Right atrium auricular region (tissue), 2 donors: ENCODE data around the gene EVI5. TPM values are rescaled to one million over a fixed set of nuclear protein-coding genes. Genes with fewer than 3 reads are reported as not detected.
"Not testable (repeated sequence)": the region's sequence is repeated elsewhere in the genome, so short reads cannot be mapped to it uniquely, and the experiment has no call there.

Experiments used
- DNase-seq: peaks from one replicate; pipeline ENCODE4 v3.0.0-alpha.2; 2019; ENCODE audit warnings: low spot score
- H3K27ac ChIP-seq, 2 donors: fragments of 200-600 bp; sonication (generic); 1 replicate in 1 of 2; 2 replicates in 1 of 2; pipeline ENCODE4 v1.5.1; 2016 to 2019
- H3K27me3 ChIP-seq, 2 donors: fragments of 200-600 bp; sonication (generic); one replicate each; pipeline versions ENCODE4 v1.5.1 to v1.6.0; 2017 to 2019
- H3K36me3 ChIP-seq: fragments of 200-600 bp; sonication (generic); one replicate; pipeline ENCODE4 v1.5.1; 2016
- H3K4me1 ChIP-seq, 2 donors: fragments of 200-600 bp; sonication (generic); one replicate each; pipeline versions ENCODE4 v1.5.1 to v1.6.0; 2017 to 2019
- H3K4me3 ChIP-seq, 2 donors: fragments of 200-600 bp; sonication (generic); 1 replicate in 1 of 2; 2 replicates in 1 of 2; pipeline ENCODE4 v1.5.1; 2017 to 2019; ENCODE audit warnings: mild to moderate bottlenecking in 1 of 2, moderate library complexity in 1 of 2
- H3K9me3 ChIP-seq, 2 donors: fragments of 200-600 bp; sonication (generic); one replicate each; pipeline ENCODE4 v1.5.1; 2019
- total RNA-seq, 2 donors: library from RNA; depleted of rRNA; stranded (reverse); fragments of >200 nt; gene quantifications; one replicate each; pipeline ENCODE4 v1.1.0, GENCODE V29; 2016
- TF ChIP-seq, protein P1 (sequence below), 2 donors: fragments of 200-600 bp; sonication (generic); IDR thresholded peaks; one replicate each; pipeline ENCODE4 v1.5.1; 2019; ENCODE audit warnings: antibody characterized with exemption in 2 of 2

Gene EVI5
- total RNA-seq, 2 donors from 2014 or later, result 26.4 to 41.9 TPM

DNA sequence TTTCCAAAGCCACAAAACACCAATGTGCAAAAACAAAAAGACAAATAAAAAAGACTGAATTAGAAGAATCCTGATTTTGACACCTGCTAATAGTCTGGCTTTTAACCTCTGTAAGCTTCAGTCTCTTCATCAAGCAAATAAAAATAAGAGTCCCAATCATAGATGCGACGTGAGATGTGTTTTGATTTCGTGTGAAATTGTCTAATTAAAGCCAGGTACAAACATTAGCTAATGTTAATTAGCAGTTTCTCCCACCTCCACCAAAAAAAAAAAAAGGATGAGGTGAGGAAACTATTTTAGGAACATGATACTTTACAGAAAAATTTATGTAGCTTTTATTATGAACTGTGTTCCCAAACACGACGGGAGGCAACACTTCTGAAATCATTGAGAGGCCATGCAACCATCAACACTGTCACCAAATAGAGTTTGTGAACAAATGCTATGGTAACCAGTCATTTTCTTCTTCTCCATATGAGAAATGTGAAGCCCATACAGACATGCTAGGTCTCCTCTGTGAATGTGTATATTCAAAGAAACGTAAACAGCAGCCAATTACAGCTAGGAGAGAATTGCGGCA lies 6.7 kb upstream of the EVI5 start:
- peak overlapping the region in 1 of 2 donors; percentile 18 for H3K4me3 ChIP-seq
- no peaks in the 10 kb centered on the region for H3K36me3 ChIP-seq
- DNase-seq, result no peak
- H3K4me1 ChIP-seq, result peaks cover 0 to 10% of the 10 kb centered on the region in 2 donors
- peak overlapping the region; percentile 2 to 41 for H3K27ac ChIP-seq
- TF ChIP-seq, protein P1, sequence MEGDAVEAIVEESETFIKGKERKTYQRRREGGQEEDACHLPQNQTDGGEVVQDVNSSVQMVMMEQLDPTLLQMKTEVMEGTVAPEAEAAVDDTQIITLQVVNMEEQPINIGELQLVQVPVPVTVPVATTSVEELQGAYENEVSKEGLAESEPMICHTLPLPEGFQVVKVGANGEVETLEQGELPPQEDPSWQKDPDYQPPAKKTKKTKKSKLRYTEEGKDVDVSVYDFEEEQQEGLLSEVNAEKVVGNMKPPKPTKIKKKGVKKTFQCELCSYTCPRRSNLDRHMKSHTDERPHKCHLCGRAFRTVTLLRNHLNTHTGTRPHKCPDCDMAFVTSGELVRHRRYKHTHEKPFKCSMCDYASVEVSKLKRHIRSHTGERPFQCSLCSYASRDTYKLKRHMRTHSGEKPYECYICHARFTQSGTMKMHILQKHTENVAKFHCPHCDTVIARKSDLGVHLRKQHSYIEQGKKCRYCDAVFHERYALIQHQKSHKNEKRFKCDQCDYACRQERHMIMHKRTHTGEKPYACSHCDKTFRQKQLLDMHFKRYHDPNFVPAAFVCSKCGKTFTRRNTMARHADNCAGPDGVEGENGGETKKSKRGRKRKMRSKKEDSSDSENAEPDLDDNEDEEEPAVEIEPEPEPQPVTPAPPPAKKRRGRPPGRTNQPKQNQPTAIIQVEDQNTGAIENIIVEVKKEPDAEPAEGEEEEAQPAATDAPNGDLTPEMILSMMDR (IDR thresholded peaks at IDR 0.05), result no peak
- H3K27me3 ChIP-seq, result no peaks in the 10 kb centered on the region
- no peaks in the 10 kb centered on the region for H3K9me3 ChIP-seq

- H3K4me1 ChIP-seq, result peaks cover 0 to 10% of the 10 kb centered on the region in 2 donors
- H3K27ac ChIP-seq, result no peak overlapping the region
These were observed 6.0 kb upstream of the EVI5 start for GRCh38 chr1:92790867-92791266.

GRCh38 chr1:92790081-92790480 lies 5.2 kb upstream of the EVI5 start:
- Histone ChIP-seq H3K36me3 (no peaks in the 10 kb centered on the region), H3K4me1 (peaks cover 0 to 12% of the 10 kb centered on the region in 2 donors), H3K9me3 (no peaks in the 10 kb centered on the region), H3K27me3 (no peaks in the 10 kb centered on the region), H3K4me3 (no peak overlapping the region), H3K27ac (no peak overlapping the region)
- TF ChIP-seq, protein P1 (IDR thresholded peaks at IDR 0.05), result no peak
- DNase-seq, result no peak

More at GRCh38 chr1:92790867-92791266, 6.0 kb upstream of the EVI5 start:
- H3K4me3 ChIP-seq, result no peak overlapping the region
- H3K36me3 ChIP-seq, result no peaks in the 10 kb centered on the region
- no peaks in the 10 kb centered on the region for H3K27me3 ChIP-seq
- TF ChIP-seq, protein P1 (IDR thresholded peaks at IDR 0.05), result no peak
- DNase-seq, result no peak
- no peaks in the 10 kb centered on the region for H3K9me3 ChIP-seq

GRCh38 chr1:92786111-92786901 lies 1.4 kb upstream of the EVI5 start:
- Histone ChIP-seq H3K27me3 (no peaks in the 10 kb centered on the region), H3K9me3 (no peaks in the 10 kb centered on the region), H3K4me3 (no peak overlapping the region), H3K36me3 (no peaks in the 10 kb centered on the region), H3K4me1 (peaks cover 0 to 18% of the 10 kb centered on the region in 2 donors), H3K27ac (peak overlapping the region; percentile 93 to 97)
- DNase-seq, result no peak
- TF ChIP-seq, protein P1 (IDR thresholded peaks at IDR 0.05), result no peak

DNA sequence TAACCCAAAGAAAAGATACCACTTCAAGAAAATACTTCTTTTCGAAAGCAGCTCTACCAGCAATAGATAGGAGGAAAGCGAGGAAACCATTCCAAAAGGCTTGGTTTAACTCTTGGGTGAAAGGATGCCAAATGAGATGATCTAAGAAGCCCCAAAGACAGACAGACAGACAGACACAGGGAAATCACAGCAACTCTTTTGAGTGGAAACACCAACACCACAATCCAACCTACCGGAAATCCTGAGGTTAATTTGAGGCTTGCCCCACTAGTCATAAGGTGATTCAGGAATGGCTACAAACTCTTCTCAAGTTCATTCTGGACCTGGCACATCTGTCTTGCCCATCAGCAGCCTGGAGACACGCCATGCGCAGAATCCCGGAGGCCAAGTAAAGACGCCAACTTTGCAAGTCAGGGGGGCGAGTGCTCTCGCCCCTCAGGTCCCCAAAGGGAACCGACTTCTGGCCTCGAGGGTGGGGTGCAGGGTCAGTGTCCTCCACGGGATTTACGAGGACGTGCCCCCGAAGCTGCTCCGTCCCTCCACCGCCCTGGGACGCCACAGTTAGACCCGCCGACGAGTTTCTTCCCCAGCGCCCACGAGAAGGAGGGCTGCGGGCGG lies 778 bp downstream of the EVI5 start:
- Histone ChIP-seq H3K27ac (peak overlapping the region; percentile 93 to 97), H3K4me3 (peak overlapping the region; percentile 82 to 87), H3K4me1 (peaks cover 0 to 24% of the 10 kb centered on the region in 2 donors), H3K36me3 (no peaks in the 10 kb centered on the region), H3K9me3 (no peaks in the 10 kb centered on the region), H3K27me3 (no peaks in the 10 kb centered on the region)
- DNase-seq, result no peak
- TF ChIP-seq, protein P1 (IDR thresholded peaks at IDR 0.05), result no peak

- DNase-seq, H3K9me3 ChIP-seq, H3K36me3 ChIP-seq, H3K27me3 ChIP-seq: not testable (repeated sequence)
- Histone ChIP-seq H3K27ac (peak overlapping the region; percentile 93 to 97), H3K4me1 (peaks cover 0 to 26% of the 10 kb centered on the region in 2 donors), H3K4me3 (peak overlapping the region; percentile 82 to 87)
These were observed 1.4 kb downstream of the EVI5 start for GRCh38 chr1:92783550-92783949.
